Vein endothelial cell (primary cell): Measurements from ENCODE around the gene EIF4EBP2. TPM values are rescaled to one million over a fixed set of nuclear protein-coding genes. Genes with fewer than 3 reads are reported as not detected.

ENCODE experiments used
- total RNA-seq: library from RNA; depleted of rRNA; stranded (reverse); fragments of >200 nt; gene quantifications from 2 replicates; pipeline ENCODE4 v1.2.3, GENCODE V29; 2012

EIF4EBP2 gene
- total RNA-seq = 45.4 and 59.0 TPM in 2 replicates

DNA sequence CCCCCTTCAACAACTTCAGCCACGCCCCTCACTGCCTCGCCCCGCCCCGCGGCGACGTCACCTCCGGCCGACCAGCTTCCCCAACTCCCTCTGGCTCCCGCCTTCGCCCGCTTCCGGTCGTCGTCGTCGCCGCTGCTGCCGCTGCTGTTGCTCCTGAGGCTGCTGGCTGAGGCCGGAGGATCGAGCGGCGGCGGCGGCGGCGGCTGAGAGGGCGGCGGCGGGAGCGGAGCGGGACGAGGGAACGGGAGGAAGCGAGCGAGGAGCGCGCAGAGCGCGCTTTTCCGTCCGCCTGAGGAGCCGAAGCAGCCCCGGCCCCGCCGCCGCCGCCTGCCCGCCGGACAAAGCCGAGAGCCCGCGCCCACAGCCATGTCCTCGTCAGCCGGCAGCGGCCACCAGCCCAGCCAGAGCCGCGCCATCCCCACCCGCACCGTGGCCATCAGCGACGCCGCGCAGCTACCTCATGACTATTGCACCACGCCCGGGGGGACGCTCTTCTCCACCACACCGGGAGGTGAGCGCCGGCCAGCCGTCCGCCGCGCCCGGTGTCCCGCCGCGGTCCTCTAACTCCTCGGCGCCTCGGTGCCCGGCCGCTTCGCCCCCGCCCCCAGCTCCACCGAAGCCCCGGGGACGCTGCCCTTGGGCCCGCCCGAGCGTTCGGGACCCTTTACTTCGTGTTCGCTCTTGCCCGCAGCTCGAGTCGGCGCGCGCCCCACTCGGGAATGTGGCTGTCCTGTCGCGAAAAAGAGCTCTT lies at the start of gene EIF4EBP2:
Gene EIF4EBP2 (plus strand): TSS at position 110 of the 751 bp plus-strand sequence. CDS start 257 bp downstream, at position 367.

DNA sequence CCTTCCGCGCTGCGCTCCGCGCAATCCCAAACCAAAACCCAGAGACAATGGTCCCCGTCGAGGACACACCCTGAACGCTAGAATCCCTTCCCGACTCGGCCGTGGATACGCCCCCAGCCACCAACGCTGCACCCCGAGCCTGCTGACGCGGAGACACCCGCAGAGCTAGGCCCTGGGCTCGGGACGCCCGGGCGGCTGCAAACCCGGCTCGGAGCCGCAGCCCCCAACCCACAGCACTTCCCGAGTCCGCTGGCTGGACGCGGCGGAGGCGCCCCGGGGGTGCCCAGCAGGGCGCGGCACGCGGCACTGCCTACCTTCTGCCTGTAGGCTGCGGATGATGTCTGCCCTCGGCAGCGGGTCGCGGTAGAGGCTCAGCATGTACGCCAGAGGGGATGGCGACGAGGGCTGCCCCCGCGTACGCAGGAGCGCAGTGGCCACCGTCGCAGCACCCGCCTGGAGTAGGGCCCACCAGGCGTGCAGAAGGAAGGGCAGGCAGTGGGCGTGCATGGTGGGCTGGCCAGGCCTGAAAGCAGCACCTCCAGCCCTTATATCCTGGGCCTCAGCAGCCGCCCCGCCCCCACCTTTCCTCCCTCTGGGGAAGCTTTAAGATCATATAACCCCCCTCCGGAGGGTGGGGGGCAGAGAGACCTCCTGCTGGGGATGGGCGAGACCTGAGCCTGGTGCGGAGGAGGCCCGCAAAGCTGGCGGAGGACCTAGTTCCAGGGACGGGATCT lies 37.4 kb downstream of the EIF4EBP2 start, which contains the start of gene NODAL:
Gene NODAL (minus strand): TSS at position 521 of the 734 bp plus-strand sequence. CDS start 14 bp downstream, at position 507.

Other genes starting within 250 kb of the EIF4EBP2 start
- gene SAR1A, start 233.6 kb upstream of the EIF4EBP2 start, total RNA-seq = 117 and 123 TPM in 2 replicates
- gene PPA1, start 170.7 kb upstream of the EIF4EBP2 start, total RNA-seq = 182 and 187 TPM in 2 replicates
- not detected in 2 replicates for gene NPFFR1, start 120.1 kb upstream of the EIF4EBP2 start, total RNA-seq
- gene LRRC20, start 21.5 kb upstream of the EIF4EBP2 start, total RNA-seq = 10.5 and 10.9 TPM in 2 replicates
- gene NODAL, start 37.5 kb downstream of the EIF4EBP2 start, total RNA-seq = not detected in 2 replicates
- gene PALD1, start 74.6 kb downstream of the EIF4EBP2 start, total RNA-seq = 125 and 130 TPM in 2 replicates
- not detected in 2 replicates for gene PRF1, start 198.6 kb downstream of the EIF4EBP2 start, total RNA-seq